ENCODE results near the gene LHFPL2.

GRCh38 chr5:78495800-78496199 lies 152.8 kb downstream of the LHFPL2 start:
- no peak for TF ChIP-seq EP300 (IDR thresholded peaks at IDR 0.05; ENCODE audit: low read depth)
- TF ChIP-seq POLR2A (IDR thresholded peaks at IDR 0.05) = no peak

All from transverse colon (tissue), 1 donor.